Osteocyte (in vitro differentiated cells): ENCODE measurements around the gene SYNJ2. TPM values are rescaled to one million over a fixed set of nuclear protein-coding genes. Genes with fewer than 3 reads are reported as not detected.

ENCODE experiments used
- DNase-seq: peaks from one replicate; pipeline ENCODE4 v3.0.0; 2021; ENCODE audit warnings: mixed read lengths; ENCODE audit not compliant: unreplicated experiment; ENCODE audit errors: extremely low spot score
- H3K27ac Mint-ChIP-seq: one replicate; pipeline ENCODE4 v1.8.0; 2021; ENCODE audit warnings: mild to moderate bottlenecking, mixed read lengths; ENCODE audit not compliant: unreplicated experiment
- H3K27me3 Mint-ChIP-seq: one replicate; pipeline ENCODE4 v1.8.0; 2021; ENCODE audit warnings: mixed read lengths; ENCODE audit not compliant: unreplicated experiment
- H3K36me3 Mint-ChIP-seq: one replicate; pipeline ENCODE4 v1.8.0; 2021; ENCODE audit warnings: mixed read lengths; ENCODE audit not compliant: unreplicated experiment
- H3K4me1 Mint-ChIP-seq: one replicate; pipeline ENCODE4 v1.8.0; 2021; ENCODE audit warnings: mixed read lengths; ENCODE audit not compliant: unreplicated experiment
- H3K4me3 Mint-ChIP-seq: one replicate; pipeline ENCODE4 v1.8.0; 2021; ENCODE audit warnings: mild to moderate bottlenecking, moderate library complexity, mixed read lengths; ENCODE audit not compliant: unreplicated experiment
- H3K9me3 Mint-ChIP-seq: one replicate; pipeline ENCODE4 v1.8.0; 2021; ENCODE audit warnings: mixed read lengths; ENCODE audit not compliant: unreplicated experiment
- CTCF ChIP-seq: fragments of 200-600 bp; sonication (generic); IDR thresholded peaks from 2 replicates; pipeline ENCODE4 v1.5.0; 2021; ENCODE audit warnings: antibody characterized with exemption, mild to moderate bottlenecking, moderate library complexity
- total RNA-seq: library from RNA; stranded (reverse); gene quantifications from 2 replicates; pipeline ENCODE4 v1.2.1, GENCODE V29; 2021

Gene SYNJ2
- total RNA-seq, 1 donor from 2014 or later, result 94.5 TPM

DNA sequence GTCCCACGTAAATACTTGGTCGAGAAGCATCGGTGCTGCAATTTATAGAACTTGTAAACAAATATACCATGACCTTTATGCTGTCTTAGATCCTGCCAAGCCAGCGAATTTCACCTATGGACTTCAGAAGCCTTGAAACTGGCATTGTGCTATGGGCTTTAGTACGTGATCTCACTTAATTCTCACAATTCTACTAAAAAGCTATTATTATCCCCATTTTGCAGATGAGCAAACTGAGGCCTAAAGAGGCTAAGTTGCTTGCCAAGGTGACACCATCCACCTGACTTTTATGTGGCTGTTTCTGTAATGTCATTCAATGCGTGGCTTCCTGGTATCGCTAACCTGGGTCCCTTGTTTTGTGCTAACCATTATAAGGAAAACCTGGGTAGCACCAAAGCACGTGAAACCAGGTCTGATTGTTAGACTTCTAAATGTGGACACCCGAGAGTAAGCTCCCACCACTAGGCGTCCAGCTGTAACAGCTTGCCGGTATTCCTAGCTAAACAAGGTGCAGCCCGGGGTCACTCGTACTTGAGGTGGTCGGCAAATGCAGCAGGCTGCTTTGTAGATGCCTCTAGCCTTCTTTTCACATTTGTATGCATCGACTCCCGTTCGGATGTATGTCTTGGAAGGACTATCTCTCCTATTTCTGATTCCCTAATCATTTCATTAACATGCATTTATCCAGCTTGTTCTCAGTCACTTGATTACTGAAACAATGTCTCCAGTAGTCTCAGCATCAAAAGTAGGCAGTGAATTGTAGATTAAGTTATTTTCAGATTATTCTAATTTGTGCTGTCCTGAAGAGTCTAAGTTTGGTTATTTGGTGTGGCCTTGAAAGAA lies 1.1 kb downstream of the SYNJ2 start:
- Mint-ChIP-seq H3K4me1 (peaks cover 52% of the 10 kb centered on the region), H3K9me3 (no peaks in the 10 kb centered on the region), H3K27me3 (no peaks in the 10 kb centered on the region), H3K36me3 (no peaks in the 10 kb centered on the region), H3K27ac (peak overlapping the region; percentile 84), H3K4me3 (peak overlapping the region; percentile 78)
- no peak for DNase-seq
- peak; percentile 62 for TF ChIP-seq CTCF

- no peak for TF ChIP-seq CTCF
- Mint-ChIP-seq H3K27me3 (no peaks in the 10 kb centered on the region), H3K4me1 (peaks cover 56% of the 10 kb centered on the region), H3K4me3 (peak overlapping the region; percentile 78), H3K36me3 (no peaks in the 10 kb centered on the region), H3K27ac (peak overlapping the region; percentile 84), H3K9me3 (no peaks in the 10 kb centered on the region)
- DNase-seq, result no peak
These were observed 1.9 kb downstream of the SYNJ2 start for GRCh38 chr6:157983406-157984119.

DNA sequence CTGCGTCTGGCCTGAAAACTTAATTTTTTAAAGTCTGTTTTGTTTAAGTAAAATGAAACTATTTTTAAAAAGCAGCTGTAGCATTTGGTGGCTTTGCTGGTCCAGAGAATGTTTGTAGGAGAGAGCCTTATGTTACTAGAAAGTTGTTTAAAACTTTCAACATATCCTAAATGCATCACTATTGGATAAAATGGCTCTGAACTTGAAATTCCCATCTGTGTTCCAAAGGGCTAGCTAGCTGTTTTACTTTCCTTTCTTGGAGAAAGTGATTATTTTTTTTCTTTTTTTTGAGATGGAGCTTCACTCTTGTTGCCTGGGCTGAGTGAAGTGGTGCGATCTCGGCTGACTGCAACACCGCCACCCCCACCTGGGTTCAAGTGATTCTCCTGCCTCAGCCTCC lies 2.5 kb downstream of the SYNJ2 start:
- no peaks in the 10 kb centered on the region for H3K27me3 Mint-ChIP-seq
- peak overlapping the region; percentile 78 for H3K4me3 Mint-ChIP-seq
- no peaks in the 10 kb centered on the region for H3K9me3 Mint-ChIP-seq
- no peak for TF ChIP-seq CTCF
- H3K4me1 Mint-ChIP-seq, result peaks cover 62% of the 10 kb centered on the region
- DNase-seq, result no peak
- H3K27ac Mint-ChIP-seq, result peak overlapping the region; percentile 84
- no peaks in the 10 kb centered on the region for H3K36me3 Mint-ChIP-seq

- DNase-seq, result no peak
- H3K4me1 Mint-ChIP-seq, result peaks cover 68% of the 10 kb centered on the region
- no peaks in the 10 kb centered on the region for H3K27me3 Mint-ChIP-seq
- no peak for TF ChIP-seq CTCF
- no peaks in the 10 kb centered on the region for H3K9me3 Mint-ChIP-seq
- peak overlapping the region; percentile 84 for H3K27ac Mint-ChIP-seq
- no peaks in the 10 kb centered on the region for H3K36me3 Mint-ChIP-seq
- H3K4me3 Mint-ChIP-seq, result peak overlapping the region; percentile 78
These were observed 3.1 kb downstream of the SYNJ2 start for GRCh38 chr6:157984686-157985225.
